Fibroblast of lung (primary cell): ENCODE measurements around the gene PATJ. TPM values are rescaled to one million over a fixed set of nuclear protein-coding genes. Genes with fewer than 3 reads are reported as not detected.

Source experiments
- DNase-seq, 2 donors: peaks; one replicate each; pipeline versions ENCODE4 v3.0.0 to v3.0.0-alpha.2; 2010; ENCODE audit warnings: low read depth in 2 of 2
- H2AFZ ChIP-seq: 2 replicates; pipeline ENCODE4 v1.5.1; 2012; ENCODE audit warnings: low read length, control low read depth, inconsistent platforms
- H3K27ac ChIP-seq: 2 replicates; pipeline ENCODE4 v1.5.1; 2011; ENCODE audit warnings: low read length, control low read depth; ENCODE audit not compliant: insufficient read depth
- H3K27me3 ChIP-seq: 2 replicates; pipeline ENCODE4 v1.5.1; 2011; ENCODE audit warnings: mild to moderate bottlenecking, low read length; ENCODE audit not compliant: control insufficient read depth, insufficient read depth
- H3K36me3 ChIP-seq: 2 replicates; pipeline ENCODE4 v1.5.1; 2011; ENCODE audit warnings: low read length; ENCODE audit not compliant: control insufficient read depth, insufficient read depth
- H3K4me1 ChIP-seq: 2 replicates; pipeline ENCODE4 v1.5.1; 2011; ENCODE audit warnings: low read length; ENCODE audit not compliant: control insufficient read depth, insufficient read depth; ENCODE audit errors: extremely low read depth
- H3K4me2 ChIP-seq: 2 replicates; pipeline ENCODE4 v1.5.1; 2011; ENCODE audit warnings: low read length, control low read depth; ENCODE audit not compliant: insufficient read depth; ENCODE audit errors: extremely low read depth
- H3K4me3 ChIP-seq, 4 experiments: fragments of 200-600 bp in 1 of 4; sonication (generic) in 1 of 4; replicated peaks in 1 of 4; 2 replicates each; pipeline ENCODE4 v1.5.1; 2011 to 2016; ENCODE audit warnings: low read length in 4 of 4, low read depth in 3 of 4, mild to moderate bottlenecking in 3 of 4, control low read depth in 2 of 4, inconsistent platforms in 1 of 4, mixed read lengths in 1 of 4; ENCODE audit not compliant: insufficient read depth in 1 of 4; ENCODE audit errors: control extremely low read depth in 1 of 4
- H3K79me2 ChIP-seq: 2 replicates; pipeline ENCODE4 v1.5.1; 2012; ENCODE audit warnings: mild to moderate bottlenecking, low read length, inconsistent platforms; ENCODE audit not compliant: control insufficient read depth, insufficient read depth
- H3K9ac ChIP-seq: 2 replicates; pipeline ENCODE4 v1.5.1; 2011; ENCODE audit warnings: mild to moderate bottlenecking, low read length, control low read depth; ENCODE audit not compliant: insufficient read depth
- H3K9me3 ChIP-seq: 2 replicates; pipeline ENCODE4 v1.5.1; 2012; ENCODE audit warnings: low read depth, low read length; ENCODE audit not compliant: control insufficient read depth, insufficient read depth
- H4K20me1 ChIP-seq: 2 replicates; pipeline ENCODE4 v1.5.1; 2011; ENCODE audit warnings: low read length; ENCODE audit not compliant: control insufficient read depth, insufficient read depth; ENCODE audit errors: extremely low read depth
- CTCF ChIP-seq, 2 donors: IDR thresholded peaks in 1 of 2; conservative IDR thresholded peaks in 1 of 2; 1 replicate in 1 of 2; 2 replicates in 1 of 2; pipeline ENCODE4 v1.5.1; 2011 to 2012; ENCODE audit warnings: low read length in 2 of 2, control low read depth in 1 of 2, inconsistent platforms in 1 of 2, low read depth in 1 of 2, mild to moderate bottlenecking in 1 of 2
- EZH2 ChIP-seq: IDR thresholded peaks from 2 replicates; pipeline ENCODE4 v1.5.1; 2012; ENCODE audit warnings: low read length, control low read depth, mild to moderate bottlenecking; ENCODE audit errors: missing control alignments
- polyA plus RNA-seq, 2 donors: library from polyadenylated mRNA; depleted of rRNA in 1 of 2; stranded (reverse) in 1 of 2; unstranded in 1 of 2; fragments of >200 nt; gene quantifications; 2 replicates each; pipeline ENCODE4 v1.2.1, GENCODE V29; 2011 to 2012; ENCODE audit warnings: missing spikeins in 1 of 2
- total RNA-seq: library from RNA; depleted of rRNA; stranded (reverse); fragments of >200 nt; gene quantifications from 2 replicates; pipeline ENCODE4 v1.2.1, GENCODE V29; 2014

PATJ gene
- total and polyA plus RNA-seq, 2 donors (not counting 1 experiment from before 2014, with no cell fraction given) = 2.5 to 12.4 TPM

- no peaks in the 10 kb centered on the region for H4K20me1 ChIP-seq
- no peaks in the 10 kb centered on the region for H3K9me3 ChIP-seq
- no peak overlapping the region for H3K27ac ChIP-seq
- no peak overlapping the region for H2AFZ ChIP-seq
- TF ChIP-seq EZH2 (no peak), CTCF (conservative IDR thresholded peaks at IDR 0.05 in 1 of 2, IDR thresholded peaks at IDR 0.05 in 1 of 2; ENCODE audit: low read depth in 1 of 2, low read length in 2 of 2) (no peak)
- H3K4me3 ChIP-seq = no peak overlapping the region
- H3K4me1 ChIP-seq = no peaks in the 10 kb centered on the region
- no peak for DNase-seq
- no peaks in the 10 kb centered on the region for H3K36me3 ChIP-seq
- H3K4me2 ChIP-seq = no peak overlapping the region
- H3K79me2 ChIP-seq = no peaks in the 10 kb centered on the region
- H3K9ac ChIP-seq = no peak overlapping the region
- no peaks in the 10 kb centered on the region for H3K27me3 ChIP-seq
Measured at GRCh38 chr1:62025154-62025553, 282.9 kb downstream of the PATJ start.

- H3K4me3 ChIP-seq = no peak overlapping the region
- H3K27me3 ChIP-seq = no peaks in the 10 kb centered on the region
- no peaks in the 10 kb centered on the region for H3K9me3 ChIP-seq
- H2AFZ ChIP-seq = no peak overlapping the region
- H3K9ac ChIP-seq = no peak overlapping the region
- no peaks in the 10 kb centered on the region for H3K36me3 ChIP-seq
- H3K79me2 ChIP-seq = no peaks in the 10 kb centered on the region
- H3K4me2 ChIP-seq = no peak overlapping the region
- no peaks in the 10 kb centered on the region for H3K4me1 ChIP-seq
- no peaks in the 10 kb centered on the region for H4K20me1 ChIP-seq
- H3K27ac ChIP-seq = no peak overlapping the region
- no peak for DNase-seq
- TF ChIP-seq EZH2 = no peak
- TF ChIP-seq CTCF (conservative IDR thresholded peaks at IDR 0.05 in 1 of 2, IDR thresholded peaks at IDR 0.05 in 1 of 2; ENCODE audit: low read depth in 1 of 2, low read length in 2 of 2) = no peak
Measured at GRCh38 chr1:62025892-62026291, 283.6 kb downstream of the PATJ start.

GRCh38 chr1:62029704-62030103 lies 287.4 kb downstream of the PATJ start:
- no peak overlapping the region for H3K27ac ChIP-seq
- no peak overlapping the region for H3K9ac ChIP-seq
- no peaks in the 10 kb centered on the region for H3K9me3 ChIP-seq
- H3K4me2 ChIP-seq = no peak overlapping the region
- H3K4me3 ChIP-seq = no peak overlapping the region
- TF ChIP-seq EZH2 (no peak), CTCF (conservative IDR thresholded peaks at IDR 0.05 in 1 of 2, IDR thresholded peaks at IDR 0.05 in 1 of 2; ENCODE audit: low read depth in 1 of 2, low read length in 2 of 2) (no peak)
- DNase-seq = no peak
- H3K4me1 ChIP-seq = no peaks in the 10 kb centered on the region
- no peaks in the 10 kb centered on the region for H3K36me3 ChIP-seq
- H2AFZ ChIP-seq = no peak overlapping the region
- H4K20me1 ChIP-seq = no peaks in the 10 kb centered on the region
- no peaks in the 10 kb centered on the region for H3K79me2 ChIP-seq
- H3K27me3 ChIP-seq = no peaks in the 10 kb centered on the region
